OCI-M1 (cell line): Measurements from ENCODE around the gene MYH7B.

ENCODE experiments used
- DNase-seq: peaks from one replicate; lab custom pipeline; 2025; lab: John Stamatoyannopoulos, UW

The MYH7B gene

DNA sequence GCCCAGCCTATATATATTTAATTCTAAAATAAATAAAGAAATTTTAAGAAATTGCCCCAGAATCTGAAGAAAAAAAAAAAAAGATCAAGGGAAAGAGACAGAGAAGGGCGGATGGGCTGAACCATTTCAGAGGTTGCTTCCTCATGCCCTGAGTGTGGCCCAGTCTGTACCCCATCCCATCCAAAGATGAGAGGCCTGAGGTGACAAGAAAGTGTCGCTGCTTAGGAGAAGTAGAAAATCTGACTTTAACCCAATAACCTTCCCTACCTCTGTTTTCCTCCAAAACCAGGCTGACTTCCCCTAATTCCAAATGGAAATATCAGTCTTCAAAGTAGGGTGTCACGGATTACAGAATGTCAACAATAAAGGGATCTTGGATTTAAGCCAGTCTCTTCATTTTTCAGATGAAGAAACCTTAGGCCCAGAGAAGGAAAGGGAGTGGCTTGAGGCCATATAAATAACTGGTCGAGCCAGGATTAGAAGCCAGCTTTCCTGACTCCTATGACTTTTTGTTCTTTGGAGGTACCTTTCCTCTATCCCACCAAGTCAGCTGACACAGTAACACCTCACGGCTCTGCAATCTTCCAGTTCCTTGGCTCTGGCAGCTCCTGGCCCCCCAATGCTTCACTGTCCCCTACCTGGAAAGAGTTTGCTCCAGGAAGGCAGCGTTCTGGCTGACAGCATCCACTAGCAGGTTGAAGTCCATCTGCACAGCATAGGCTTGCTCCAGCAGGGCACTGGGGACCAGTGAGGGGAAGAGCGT lies 10.2 kb upstream of the MYH7B start:
- DNase-seq, result no peak

DNA sequence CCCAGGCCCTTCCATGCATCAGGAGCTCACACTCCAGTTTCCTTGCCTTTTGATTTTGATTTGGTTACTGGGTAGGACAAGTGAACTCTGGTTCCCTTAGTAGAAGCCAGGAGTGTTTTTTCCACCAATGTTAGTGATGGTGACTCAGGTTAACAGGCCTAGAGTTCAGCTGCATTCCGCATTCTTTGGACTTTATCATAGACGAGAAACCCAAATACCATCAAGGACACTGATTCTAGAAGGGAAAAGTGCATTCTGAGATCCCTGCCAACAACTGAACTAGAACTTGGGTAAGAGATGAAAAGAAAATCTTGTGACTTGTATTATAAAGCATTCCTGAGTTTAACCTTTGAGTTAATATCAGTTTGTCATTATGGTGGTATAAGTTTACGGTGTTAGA lies 9.0 kb upstream of the MYH7B start:
- no peak for DNase-seq

DNA sequence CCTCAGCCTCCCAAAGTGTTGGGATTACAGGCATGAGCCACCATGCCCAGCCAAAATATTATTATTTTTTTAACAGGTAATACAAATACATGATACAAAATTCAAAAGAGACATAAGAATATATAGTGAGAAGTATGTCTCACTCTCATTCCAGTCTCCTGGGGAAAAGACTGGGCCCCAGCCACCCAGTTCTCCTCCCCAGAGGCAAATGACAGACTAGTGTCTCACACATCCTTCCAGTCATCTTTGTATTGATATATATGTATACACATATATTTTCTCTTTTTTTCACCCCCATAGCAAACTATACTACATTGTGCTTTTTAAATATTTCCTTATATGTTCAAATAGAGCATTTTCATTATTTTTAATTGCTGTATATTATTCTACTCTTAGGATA lies 8.3 kb upstream of the MYH7B start:
- DNase-seq, result no peak

DNA sequence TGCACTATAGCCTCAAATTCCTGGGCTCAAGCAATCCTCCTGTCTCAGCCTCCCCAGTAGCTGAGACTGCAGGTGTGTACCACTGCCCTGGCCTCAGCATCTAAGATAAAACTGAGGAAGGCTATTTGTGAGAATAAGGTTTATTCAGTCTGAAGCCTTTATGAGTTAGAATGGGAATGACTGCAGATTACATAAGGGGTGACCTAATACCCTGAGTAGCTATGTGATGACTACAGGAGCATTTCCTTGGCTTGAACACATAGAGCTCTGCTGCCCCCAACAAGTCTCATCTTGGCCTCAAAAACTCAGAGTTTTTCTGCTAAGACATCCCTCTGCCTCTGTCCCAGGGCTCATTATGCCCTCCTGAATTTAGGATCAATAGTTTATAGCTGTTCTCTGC lies 7.6 kb upstream of the MYH7B start:
- DNase-seq, result no peak

DNA sequence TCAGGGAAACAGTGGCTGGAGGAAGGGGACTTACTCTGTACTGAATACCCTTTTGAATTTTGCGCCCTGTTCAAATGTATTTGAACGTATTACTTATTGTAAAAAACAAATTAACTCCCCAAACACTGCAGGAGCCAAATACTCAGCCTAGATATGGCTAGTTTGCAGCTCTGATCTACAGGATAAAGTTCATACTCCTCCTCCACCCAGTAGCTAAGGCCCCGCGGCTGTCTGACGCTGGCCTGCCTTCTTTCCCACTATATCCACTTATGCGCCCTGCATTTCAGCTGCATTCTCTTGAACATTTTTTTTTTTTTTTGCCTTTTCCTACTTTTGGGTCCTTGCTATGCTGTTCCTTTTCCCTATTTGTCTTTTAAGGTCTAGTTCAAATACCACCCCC lies 6.5 kb upstream of the MYH7B start:
- no peak for DNase-seq

DNA sequence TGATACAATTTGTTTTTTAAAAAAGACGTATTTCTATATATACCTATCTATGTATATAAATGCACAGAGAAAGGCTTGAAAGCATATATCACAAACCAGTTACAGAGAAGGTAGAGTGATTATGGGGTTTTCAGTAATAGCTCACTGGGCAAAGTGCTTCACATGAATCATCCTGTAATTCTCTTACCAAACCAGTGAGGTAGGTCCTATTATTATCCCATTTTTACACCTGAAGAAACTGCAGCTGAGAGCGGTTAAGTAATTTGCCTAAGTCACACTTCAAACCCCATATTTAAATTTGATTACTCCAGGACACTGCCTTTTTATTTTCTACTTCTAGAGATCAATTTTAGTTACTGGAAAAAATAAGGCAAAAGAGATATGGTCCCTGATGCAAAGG lies 4.4 kb upstream of the MYH7B start:
- no peak for DNase-seq

DNA sequence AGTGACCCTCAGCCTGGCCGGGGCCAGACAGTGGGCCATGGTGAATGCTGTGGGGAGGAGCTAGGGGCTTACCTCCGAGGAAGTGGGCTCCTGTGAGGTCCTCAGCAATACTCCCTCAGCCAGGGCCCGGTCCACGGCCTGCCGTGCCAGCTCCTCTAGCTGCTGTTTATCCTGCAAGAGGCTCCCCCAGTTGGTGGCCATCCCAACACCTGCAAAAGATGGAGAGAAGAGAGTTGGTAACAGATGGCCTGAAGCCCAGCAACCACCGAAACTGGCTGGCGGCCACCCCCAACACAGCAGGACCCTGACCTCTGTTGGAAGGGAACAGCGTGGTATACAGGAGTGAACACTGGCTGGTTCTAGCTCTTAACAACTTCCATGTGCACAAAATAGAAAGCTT lies 4.0 kb upstream of the MYH7B start:
- no peak for DNase-seq

DNA sequence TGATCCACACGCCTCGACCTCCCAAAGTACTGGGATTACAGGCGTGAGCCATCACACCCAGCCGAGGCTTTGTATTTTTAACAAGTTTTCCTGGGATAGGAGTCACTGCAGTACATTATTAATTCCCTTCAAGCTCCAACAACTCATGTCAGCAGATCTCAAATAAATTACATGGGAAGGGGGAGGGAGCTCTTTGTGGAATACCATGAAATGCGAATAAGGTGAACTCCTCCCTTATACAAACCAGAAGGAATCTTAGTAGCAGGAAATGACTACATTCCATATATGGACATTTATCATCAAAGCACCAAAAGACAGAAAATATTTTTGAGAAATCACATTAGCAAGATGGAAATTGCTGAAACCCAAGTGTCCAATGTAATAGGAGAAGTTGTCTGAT lies 3.0 kb upstream of the MYH7B start:
- no peak for DNase-seq

DNA sequence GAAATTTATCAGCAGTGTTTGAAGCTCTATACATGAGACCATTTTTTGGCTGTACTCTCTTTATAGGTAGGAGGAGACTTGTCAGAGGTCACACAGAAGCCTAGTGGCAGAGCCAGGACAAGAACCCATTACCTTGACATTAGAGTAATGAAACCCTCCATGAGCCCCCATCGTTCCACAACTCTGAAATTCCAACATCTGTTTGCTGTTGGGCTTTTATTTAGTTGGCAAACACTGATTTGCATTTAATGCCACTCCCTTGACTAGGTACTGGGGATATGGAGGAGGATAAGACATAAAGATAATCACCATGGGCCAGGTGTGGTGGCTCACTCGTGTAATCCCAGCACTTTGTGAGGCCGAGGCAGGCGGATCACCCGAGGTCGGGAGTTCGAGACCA lies 1.7 kb upstream of the MYH7B start:
- DNase-seq, result no peak

DNA sequence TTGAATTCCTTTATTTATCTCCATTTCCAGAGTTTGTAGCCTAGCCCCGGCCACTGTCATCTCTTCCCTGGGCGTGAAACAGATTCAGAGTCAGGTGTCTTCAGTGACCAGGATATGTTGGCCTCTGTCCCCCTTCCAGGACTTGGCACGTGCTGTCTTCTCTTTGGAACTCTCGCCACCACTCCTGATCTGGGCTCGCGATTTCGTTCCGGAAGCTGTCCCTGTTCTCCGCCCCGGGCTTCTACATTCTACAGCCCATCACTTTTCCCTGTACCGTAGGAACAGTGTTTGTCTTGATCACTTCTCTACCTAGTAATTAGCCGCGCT lies 801 bp upstream of the MYH7B start:
- DNase-seq, result peak; percentile 86

DNA sequence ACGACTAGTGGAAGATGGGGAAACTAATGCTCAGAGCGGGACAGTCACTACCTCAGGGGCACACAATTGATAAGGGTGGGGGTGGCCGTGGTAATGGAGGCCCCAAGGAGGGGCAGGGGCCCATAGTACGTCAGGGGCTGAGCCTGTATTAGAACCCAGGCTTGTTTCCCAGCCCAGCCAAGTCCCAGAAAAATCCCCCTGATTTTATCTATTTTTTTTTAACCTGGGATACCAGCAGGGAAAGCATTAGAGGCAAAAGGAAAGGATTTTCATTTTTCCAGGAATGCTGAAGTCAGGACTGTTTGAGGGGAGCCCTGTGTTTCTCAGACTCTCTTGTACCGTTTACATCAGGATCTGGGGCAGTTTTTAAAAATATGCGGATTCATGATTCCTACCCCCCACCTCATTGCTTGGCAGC lies 382 bp downstream of the MYH7B start:
- no peak for DNase-seq

DNA sequence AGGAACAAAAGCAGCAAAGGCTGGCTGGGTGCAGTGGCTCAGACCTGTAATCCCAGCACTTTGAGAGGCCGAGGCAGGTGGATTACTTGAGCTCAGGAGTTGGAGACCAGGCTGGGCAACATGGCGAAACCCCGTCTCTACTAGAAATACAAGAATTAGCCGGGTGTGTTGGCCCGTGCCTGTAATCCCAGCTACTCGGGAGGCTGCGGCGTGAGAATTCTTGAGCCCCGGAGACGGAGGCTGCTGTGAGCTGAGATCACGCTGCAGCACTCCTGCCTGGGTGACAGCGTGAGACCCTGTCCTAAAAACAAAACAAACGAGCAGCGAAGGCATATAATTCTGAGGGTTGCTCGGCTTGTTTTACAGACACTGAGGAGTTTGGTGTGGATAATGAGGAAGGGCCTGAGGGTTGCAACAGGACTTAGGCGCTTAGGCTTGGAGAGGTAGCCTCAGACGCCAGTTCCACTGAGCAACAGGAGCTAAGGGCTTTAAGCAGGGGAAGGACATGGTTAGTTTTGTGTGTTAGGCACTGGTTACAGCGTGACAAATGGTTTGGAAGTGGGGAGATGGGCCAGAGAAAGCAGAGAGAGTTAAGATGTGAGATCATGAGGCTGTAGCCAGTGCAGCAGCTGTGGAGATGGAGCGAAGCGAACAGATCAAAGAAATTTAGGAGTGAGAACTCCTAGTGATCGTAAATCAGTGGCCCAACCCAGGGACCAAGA lies 1.2 kb downstream of the MYH7B start:
- no peak for DNase-seq

DNA sequence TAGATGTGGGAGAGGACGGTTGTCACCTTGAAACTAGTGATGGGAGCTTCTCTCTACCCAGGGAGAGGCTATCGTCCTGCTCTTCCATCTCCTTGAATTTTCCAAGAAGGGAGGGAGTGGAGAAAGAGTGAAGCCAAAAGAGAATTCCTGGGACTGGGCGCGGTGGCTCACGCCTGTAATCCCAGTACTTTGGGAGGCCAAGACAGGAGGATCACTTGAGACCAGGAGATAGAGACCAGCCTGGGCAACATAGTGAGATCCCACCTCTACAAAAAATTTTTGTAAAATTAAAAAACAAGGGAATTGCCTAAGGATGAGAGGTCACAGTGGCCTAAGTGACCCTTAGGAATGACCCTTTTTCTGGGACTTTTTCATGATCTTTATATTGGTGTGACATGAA lies 8.8 kb downstream of the MYH7B start:
- no peak for DNase-seq

DNA sequence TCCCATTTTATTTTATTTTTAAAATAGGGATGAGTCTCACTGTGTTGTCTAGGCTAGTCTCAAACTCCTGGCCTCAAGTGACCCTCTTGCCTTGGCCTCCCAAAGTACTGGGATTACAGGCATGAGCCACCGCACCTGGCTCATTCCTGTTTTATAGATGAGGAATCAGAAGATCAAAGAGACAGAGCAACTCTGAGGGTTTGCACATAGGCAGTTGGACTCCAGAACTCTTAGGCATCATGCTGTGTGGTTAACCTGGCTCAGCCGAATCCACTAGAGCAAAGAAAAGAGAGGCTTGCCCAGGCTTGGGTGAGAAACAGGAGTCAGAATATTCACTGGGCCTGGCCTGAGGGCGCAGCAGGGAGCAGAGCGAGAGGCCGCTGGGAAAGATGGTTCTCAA lies 9.4 kb downstream of the MYH7B start:
- no peak for DNase-seq

DNA sequence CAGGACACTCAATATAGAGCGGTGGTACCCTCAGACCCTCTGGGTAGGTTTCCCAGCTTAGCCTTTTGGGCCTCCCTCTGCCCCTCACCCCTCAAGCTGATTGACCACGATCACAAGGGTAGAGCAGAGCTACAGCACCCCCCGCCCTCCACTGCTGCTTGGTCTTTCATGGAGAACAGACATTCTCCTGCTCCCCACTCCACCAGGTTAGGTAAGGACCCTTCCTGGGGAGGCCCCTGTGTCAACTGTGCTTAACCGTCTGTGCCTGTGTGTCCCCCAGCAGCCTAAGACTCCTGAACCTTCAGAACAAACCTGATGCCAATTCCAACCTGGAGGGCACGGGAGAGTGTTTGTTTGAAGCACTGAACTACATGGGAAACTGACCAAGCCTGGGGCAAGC lies 11.8 kb downstream of the MYH7B start:
- DNase-seq, result no peak

DNA sequence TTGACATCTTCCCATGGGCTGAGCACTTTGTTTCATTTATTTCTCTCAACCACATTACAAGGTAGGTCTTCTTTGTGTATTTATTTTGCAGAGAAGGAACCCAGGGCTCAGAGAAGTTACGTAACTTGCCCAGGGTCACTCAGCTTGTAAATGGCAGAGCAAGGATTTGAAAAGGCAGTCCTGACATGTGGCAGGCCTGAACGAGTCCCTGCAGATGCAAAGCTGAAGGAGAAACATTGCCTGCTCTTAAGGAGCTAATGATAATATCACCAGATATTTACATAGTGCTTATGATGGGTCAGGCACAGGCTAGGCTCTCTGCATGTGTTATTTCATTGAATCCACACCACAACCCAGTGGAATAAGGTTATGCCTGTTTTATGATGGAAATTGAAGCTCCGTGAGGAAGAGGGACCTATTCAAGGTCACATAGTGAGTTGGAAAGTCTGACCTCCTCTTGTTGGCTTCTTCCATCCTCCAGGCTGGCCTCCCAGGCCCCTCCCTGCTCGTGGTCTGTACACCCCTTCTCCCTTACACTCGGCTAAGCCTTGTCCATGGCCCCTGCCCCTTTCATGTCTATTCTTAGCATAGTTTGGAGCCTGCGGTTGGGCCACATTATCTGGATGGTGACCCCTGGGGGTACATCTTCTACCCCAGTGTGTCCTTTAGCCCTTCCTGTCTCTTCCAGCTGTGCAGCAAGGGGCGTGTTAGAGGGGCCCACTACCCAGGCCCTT lies 12.5 kb downstream of the MYH7B start:
- DNase-seq, result no peak

DNA sequence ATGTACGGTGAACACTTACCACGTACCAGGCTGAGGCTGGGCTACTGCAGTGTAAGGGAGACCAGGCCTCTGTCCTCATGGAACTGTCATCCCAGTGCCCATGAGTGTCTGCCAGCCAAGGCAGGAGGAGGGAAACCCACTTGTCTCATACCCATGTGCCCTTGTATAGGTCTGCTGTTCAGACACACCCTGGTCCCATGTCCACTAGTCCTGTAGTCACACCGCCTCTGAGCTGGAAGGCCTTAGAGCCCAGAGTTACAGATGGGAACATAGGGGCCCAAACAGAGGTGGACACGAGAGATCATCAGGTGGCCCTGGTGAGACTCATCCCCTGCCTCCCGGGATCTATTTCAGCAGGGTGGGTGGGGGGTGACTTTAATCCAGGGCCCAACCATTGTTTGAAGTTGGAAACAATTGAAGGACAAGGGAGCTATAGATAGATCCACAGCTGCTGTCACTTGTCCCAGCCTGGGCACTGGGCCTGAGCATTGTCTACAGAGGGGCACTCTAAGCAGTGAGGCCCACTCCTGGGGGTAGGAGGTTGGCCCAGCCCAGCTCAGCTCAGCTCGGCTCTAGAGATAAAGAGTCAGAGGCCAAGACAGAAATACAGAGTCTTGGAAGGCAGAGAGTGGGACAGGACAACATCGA lies 14.6 kb downstream of the MYH7B start:
- DNase-seq, result no peak

DNA sequence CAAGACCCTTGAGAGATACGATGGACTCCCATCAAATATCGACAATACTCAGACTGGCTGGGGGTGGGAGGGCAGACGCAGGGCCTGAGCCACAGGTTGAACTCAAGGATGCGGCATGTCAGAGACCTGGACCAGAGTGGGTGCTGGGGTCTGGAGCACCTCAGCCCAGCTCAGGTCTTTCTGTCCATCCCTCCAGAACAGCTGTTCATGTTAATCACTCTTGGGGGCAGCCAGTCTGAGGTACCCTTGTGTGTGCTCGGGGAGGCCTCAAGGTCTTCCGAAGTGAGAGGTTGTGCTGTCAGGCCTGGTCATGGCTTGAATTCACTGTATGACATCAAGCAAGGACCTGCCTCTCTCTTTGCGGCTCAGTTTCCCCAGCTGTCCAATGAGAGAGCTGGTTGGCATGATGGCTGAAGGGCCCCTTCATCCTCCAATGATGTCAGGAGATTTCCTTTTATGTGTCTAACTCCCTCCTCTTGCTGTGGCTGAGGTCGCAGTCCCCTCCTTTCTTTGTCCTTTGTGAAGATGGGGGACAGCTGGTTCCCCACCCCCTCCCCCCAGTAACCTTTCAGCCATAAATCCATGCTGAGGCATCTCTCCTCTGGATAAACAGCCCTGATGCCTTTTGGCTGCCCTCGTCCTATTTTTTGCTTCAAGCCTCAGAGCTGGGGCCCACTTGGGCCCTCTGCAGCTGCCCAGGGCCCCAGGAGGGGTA lies 15.3 kb downstream of the MYH7B start:
- DNase-seq, result no peak

DNA sequence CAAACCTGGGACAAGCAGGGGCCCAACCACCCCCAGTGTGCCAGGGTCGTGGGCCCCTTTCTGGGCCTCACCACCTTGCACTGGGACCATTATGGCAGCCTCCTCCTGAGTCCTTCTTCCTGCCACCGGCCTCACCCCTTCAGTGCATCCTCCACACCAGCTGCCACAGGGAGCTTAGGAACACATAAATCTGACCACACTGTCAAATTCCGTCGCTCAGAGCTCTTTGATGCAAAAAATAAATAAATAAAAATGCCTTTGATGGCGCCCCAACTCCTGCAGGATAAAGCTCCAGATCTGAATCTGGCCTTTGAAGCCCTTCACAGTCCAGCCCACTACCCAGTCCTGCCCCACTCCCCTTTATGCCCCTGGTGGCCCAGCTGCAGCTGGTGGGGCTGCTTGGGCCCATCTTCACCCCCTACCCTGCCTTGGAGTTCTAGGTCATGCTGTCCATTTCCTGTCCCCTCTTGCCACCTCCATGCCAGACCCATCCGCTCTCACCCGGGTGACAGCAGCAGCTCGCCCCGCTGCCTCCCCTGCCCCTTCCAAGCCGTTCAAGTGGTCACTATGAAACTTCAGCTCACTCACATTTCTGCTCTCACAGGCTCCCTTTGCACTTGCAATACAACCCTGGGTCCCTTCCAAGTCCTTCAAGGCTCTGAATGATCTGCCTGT lies 16.0 kb downstream of the MYH7B start:
- DNase-seq, result no peak

DNA sequence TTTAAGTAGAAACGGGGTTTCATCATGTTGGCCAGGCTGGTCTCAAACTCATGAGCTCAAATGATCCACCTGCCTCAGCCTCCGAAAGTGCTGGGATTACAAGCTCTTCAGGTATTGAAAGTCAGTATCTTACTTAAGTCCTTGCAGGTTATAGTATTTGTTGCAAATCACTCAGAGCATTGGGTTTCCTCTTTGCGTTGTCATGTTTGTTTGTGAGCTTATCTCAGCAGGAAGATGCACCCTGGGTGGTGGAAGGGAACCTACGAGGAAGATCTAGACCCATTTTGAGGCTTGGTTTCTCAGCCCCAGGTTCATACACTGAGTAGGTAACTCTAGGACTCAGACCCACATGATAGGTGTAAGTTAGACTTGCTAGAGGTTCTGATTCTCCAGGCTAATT lies 18.6 kb downstream of the MYH7B start:
- DNase-seq, result peak; percentile 21

DNA sequence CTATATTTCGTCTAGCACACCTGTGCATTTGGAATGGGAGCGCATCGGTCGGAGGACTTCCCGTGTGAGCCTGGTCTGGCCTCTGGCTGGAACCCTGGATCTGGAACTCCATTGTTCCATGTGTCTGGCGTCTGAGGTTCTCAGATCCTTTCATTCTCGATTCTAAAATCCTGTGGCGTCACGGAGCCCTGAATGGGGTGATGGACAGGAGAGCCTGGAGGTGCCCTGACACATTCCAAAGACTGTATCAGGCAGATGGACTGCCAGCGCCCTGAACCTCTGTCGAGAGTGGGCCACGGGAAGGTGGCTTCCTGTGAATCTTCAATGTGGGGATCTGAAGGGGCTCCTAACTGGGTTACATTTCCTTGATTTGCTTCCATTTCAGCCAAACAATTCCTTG lies 20.6 kb downstream of the MYH7B start:
- DNase-seq, result no peak
